Lower leg skin (tissue), 4 donors: ENCODE measurements around the gene SYVN1. TPM values are rescaled to one million over a fixed set of nuclear protein-coding genes. Genes with fewer than 3 reads are reported as not detected.

Source experiments
- DNase-seq, 2 donors: peaks; one replicate each; pipeline ENCODE4 v3.0.0-alpha.2; 2019; ENCODE audit warnings: low spot score in 2 of 2
- H3K4me3 ChIP-seq: fragments of 200-600 bp; sonication (generic); 2 replicates; pipeline ENCODE4 v1.5.1; 2017; ENCODE audit warnings: mild to moderate bottlenecking, low read depth; ENCODE audit not compliant: poor library complexity, severe bottlenecking
- POLR2A ChIP-seq, 2 donors: fragments of 450-650 bp; IDR thresholded peaks; one replicate each; pipeline ENCODE4 v1.6.1; 2016 to 2017; ENCODE audit warnings: antibody characterized with exemption in 2 of 2, mild to moderate bottlenecking in 1 of 2, moderate library complexity in 1 of 2
- WGBS, 2 donors: methylation state at CpG; one replicate each; pipeline ENCODE4 v1.1.5; 2018; 5-methylcytosine and 5-hydroxymethylcytosine counted together
- intact Hi-C: fragments of 100-400 bp; cut with DNase I; formaldehyde crosslinking; loops from one replicate; pipeline ENCODE4 v1.15.0; 2023; ENCODE audit warnings: low total_unique reads
- total RNA-seq, 4 donors: library from RNA; depleted of rRNA; stranded (reverse); fragments of >200 nt; gene quantifications; one replicate each; pipeline ENCODE4 v1.1.0, GENCODE V29; 2016
- TF ChIP-seq, protein P1 (sequence below), 3 donors: fragments of 450-650 bp; IDR thresholded peaks; one replicate each; pipeline ENCODE4 v1.5.1; 2016; ENCODE audit warnings: antibody characterized with exemption in 3 of 3, mild to moderate bottlenecking in 3 of 3, moderate library complexity in 2 of 3

SYVN1 gene
- total RNA-seq, 4 donors from 2014 or later: 21.9 to 60.3 (median 47.8) TPM

DNA sequence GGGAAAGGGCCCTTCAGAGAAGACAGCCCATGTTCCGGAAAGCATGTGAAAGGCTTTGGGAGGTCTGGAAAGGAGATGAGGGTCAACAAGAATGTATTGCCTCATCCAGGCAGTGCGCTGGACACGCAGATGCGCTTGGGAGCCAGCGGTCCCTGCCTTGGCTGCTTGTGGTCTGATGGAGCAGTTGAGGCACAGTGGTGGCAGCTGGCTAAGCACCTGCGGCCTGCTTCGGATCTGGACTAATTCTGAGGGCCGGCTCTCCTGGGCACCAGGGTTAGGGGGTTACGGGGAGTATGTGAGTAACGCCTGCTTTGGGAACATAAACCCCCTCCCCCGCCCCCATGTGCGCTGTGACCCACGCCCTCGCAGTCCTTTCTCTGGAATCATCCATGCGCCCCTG lies 27.2 kb downstream of the SYVN1 start:
- 97% methylated on average over 10 to 15 of the region's 15 CpGs for WGBS, 2 donors
- TF ChIP-seq, protein P1, sequence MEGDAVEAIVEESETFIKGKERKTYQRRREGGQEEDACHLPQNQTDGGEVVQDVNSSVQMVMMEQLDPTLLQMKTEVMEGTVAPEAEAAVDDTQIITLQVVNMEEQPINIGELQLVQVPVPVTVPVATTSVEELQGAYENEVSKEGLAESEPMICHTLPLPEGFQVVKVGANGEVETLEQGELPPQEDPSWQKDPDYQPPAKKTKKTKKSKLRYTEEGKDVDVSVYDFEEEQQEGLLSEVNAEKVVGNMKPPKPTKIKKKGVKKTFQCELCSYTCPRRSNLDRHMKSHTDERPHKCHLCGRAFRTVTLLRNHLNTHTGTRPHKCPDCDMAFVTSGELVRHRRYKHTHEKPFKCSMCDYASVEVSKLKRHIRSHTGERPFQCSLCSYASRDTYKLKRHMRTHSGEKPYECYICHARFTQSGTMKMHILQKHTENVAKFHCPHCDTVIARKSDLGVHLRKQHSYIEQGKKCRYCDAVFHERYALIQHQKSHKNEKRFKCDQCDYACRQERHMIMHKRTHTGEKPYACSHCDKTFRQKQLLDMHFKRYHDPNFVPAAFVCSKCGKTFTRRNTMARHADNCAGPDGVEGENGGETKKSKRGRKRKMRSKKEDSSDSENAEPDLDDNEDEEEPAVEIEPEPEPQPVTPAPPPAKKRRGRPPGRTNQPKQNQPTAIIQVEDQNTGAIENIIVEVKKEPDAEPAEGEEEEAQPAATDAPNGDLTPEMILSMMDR (IDR thresholded peaks at IDR 0.05): no peak

DNA sequence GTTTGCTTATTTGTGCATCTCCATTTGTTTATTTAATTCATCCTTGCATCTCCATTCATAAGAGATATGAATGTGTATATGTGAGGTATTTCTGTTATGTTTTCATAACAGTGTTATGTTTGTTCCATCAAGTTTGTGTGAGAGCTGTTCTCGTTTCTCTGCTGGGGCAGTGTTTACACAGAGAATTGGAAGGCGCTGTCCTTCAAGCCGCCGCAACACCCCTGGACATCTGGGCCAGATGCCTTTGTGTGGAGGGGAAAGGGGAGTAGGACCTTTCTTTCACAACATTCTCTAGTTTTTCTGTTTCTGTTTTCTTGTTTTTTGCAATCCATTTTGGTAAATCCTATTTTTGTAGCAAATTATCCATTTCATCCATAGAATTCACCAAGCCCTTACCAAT lies 29.7 kb downstream of the SYVN1 start:
- TF ChIP-seq POLR2A (IDR thresholded peaks at IDR 0.05): no peak
- TF ChIP-seq, protein P1 (IDR thresholded peaks at IDR 0.05): no peak
- intact Hi-C loops: no loop called here
- no peak overlapping the region for H3K4me3 ChIP-seq
- DNase-seq: no peak
- WGBS, 2 donors: 81 to 86% methylated on average over 4 of the region's 4 CpGs

More for the DNA sequence above, 27.2 kb downstream of the SYVN1 start:
- DNase-seq: no peak
- no peak overlapping the region for H3K4me3 ChIP-seq
- intact Hi-C loops: no loop called here

DNA sequence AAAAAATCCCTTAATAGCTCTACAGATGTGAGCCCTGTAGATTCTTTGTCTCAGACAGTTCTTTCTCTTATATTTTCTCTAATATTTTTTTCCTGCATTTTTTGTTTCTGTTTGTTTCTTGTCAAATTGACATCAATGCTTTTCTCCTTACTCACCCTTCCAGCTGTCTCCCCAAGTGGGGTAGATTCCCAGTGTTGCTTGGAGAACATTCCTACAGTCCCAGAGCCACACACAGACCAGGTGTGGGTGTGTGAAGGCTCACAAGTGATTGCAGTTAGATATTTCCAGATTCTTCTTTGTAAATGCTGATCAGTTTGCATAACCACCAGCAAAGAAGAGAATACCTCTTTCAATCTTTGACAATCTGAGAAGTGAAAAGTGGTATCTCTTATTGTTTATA lies 30.8 kb downstream of the SYVN1 start:
- DNase-seq: no peak
- intact Hi-C loops: no loop called here
- TF ChIP-seq POLR2A (IDR thresholded peaks at IDR 0.05): no peak
- H3K4me3 ChIP-seq: no peak overlapping the region

DNA sequence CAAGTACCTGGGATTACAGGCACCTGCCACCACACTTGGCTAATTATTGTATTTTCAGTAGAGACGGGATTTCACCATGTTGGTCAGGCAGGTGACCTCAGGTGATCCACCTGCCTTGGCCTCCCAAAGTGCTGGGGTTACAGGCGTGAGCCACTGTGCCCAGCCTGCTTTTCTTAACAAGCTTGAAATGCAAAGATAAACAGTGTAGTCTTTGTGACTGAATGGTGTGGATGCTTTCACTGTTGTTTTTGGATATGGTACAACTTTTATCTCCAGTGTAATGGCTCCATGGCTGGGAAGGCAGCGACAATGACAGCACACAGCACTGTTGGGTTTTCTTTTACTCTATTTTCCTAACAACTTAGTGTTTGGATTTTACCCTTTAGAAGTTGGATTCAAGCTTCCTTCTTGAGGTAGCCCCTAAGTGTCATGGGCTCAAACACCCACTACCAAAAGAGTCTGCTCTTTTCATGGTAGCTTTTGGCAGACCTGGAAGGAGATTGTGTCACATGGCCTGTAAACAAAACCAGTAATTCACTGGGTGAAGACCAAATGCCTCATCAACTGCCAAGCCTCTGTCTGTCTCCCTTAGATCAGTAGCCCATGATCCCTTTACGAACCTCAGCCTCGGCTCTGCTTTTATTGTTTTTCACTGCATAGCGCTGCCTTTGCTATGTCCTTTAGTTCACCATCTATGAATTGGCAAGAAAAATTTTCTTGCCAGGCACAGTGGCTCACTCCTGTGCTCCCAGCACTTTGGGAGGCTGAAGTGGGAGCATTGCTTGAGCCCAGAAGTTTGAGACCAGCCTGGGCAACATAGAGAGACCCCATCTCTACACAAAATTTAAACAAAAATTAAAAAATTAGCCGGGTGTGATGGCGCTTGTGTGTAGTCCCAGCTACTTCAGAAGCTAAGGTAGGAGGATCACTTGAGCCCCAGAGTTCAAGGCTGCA lies 31.9 kb downstream of the SYVN1 start:
- H3K4me3 ChIP-seq: no peak overlapping the region
- TF ChIP-seq, protein P1 (IDR thresholded peaks at IDR 0.05): no peak
- TF ChIP-seq POLR2A (IDR thresholded peaks at IDR 0.05): no peak
- 74 to 76% methylated on average over 8 of the region's 8 CpGs for WGBS, 2 donors
- no peak for DNase-seq
- intact Hi-C loops: no loop called here

DNA sequence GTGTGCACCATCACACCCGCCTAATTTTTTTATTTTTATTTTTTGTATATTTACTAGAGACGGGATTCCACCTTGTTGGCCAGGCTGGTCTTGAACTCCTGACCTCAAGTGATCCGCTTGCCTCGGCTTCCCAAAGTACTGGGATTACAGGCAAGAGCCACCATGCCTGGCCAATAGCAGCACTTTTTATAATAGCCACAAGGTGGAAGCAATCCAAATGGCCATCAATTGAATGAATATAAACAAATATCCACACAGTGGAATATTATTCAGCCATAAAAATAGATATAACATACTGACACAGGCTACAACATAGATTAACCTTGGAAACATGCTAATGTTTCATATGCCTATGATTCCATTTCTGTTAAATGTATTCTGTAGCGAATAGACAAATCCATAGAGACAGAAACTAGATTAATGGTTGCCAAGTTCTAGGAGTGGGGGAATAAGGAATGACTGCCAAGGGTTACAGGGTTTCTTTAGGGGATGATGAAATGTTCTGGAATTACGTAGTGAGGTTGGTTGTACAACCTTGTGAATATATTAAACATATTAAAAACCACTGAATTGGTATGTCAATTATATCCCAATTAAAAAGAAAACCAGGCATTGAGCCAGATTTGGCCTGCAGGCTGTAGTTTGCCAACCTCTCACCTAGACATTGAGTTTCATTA lies 33.5 kb downstream of the SYVN1 start:
- DNase-seq: no peak
- H3K4me3 ChIP-seq: no peak overlapping the region
- TF ChIP-seq, protein P1 (IDR thresholded peaks at IDR 0.05): no peak
- no peak for TF ChIP-seq POLR2A (IDR thresholded peaks at IDR 0.05)
- 77% methylated on average over 6 of the region's 6 CpGs for WGBS, 2 donors
- intact Hi-C loops: no loop called here

DNA sequence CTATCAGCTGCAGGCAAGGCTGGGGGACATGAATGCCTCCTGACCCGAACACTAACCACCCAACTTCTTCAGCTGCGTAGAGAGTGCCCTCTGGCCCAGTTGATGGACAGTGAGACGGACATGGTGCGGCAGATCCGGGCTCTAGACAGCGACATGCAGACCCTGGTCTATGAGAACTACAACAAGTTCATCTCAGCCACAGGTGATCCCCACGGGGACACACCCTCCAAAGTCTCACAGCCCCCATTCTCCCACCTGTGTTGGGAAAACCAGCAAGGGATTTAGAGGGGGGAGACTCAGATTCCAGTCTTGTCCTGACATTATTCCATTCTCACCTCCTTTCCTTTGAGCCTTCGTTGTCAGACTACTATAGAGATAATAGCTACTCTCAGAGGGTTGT lies 37.4 kb downstream of the SYVN1 start:
- no peak overlapping the region for H3K4me3 ChIP-seq
- intact Hi-C loops: no loop called here
- 28 to 43% methylated on average over 7 to 8 of the region's 8 CpGs for WGBS, 2 donors
- no peak for DNase-seq
- TF ChIP-seq, protein P1 (IDR thresholded peaks at IDR 0.05): no peak
- no peak for TF ChIP-seq POLR2A (IDR thresholded peaks at IDR 0.05)
